M059J (cell line): ENCODE measurements around the gene HLA-DOB. TPM values are rescaled to one million over a fixed set of nuclear protein-coding genes. Genes with fewer than 3 reads are reported as not detected.

Experiments
- DNase-seq: peaks from one replicate; pipeline ENCODE4 v3.0.0-alpha.2; 2012; ENCODE audit warnings: low read depth
- total RNA-seq: library from RNA; depleted of rRNA; stranded (reverse); fragments of >200 nt; shearing (Covaris generic); gene quantifications from 2 replicates; pipeline ENCODE4 v1.2.3, GENCODE V29; 2014

HLA-DOB gene
- total RNA-seq, 1 experiment from 2014 or later = 6.3 TPM

- DNase-seq = peak; percentile 99
Measured at GRCh38 chr6:32843979-32844838, 27.4 kb upstream of the HLA-DOB start, which contains the start of gene PSMB8. Gene PSMB8, minus strand, starts transcription at chr6:32844047. Its CDS starts 51 bp downstream, at chr6:32843996.

GRCh38 chr6:32843331-32843978 is 26.7 kb upstream of the HLA-DOB start:
- peak; percentile 36 for DNase-seq

GRCh38 chr6:32842690-32843089 is 25.9 kb upstream of the HLA-DOB start:
- DNase-seq = no peak

GRCh38 chr6:32842021-32842650 is 25.3 kb upstream of the HLA-DOB start:
- DNase-seq = no peak

- DNase-seq = no peak
Measured at GRCh38 chr6:32840604-32841246, 23.9 kb upstream of the HLA-DOB start.

- no peak for DNase-seq
Measured at GRCh38 chr6:32839356-32839755, 22.6 kb upstream of the HLA-DOB start.

- peak; percentile 95 for DNase-seq
Measured at GRCh38 chr6:32838114-32838958, 21.5 kb upstream of the HLA-DOB start, which contains the start of gene TAP2. Gene TAP2, minus strand, starts transcription at chr6:32838739. Its CDS starts 506 bp downstream, at chr6:32838233.

- peak; percentile 75 for DNase-seq
Measured at GRCh38 chr6:32837651-32838113, 20.9 kb upstream of the HLA-DOB start.

- DNase-seq = no peak
Measured at GRCh38 chr6:32836873-32837272, 20.1 kb upstream of the HLA-DOB start.

GRCh38 chr6:32835167-32835893 is 18.5 kb upstream of the HLA-DOB start:
- DNase-seq = no peak

GRCh38 chr6:32833664-32834063 is 16.9 kb upstream of the HLA-DOB start:
- DNase-seq = no peak

- DNase-seq = no peak
Measured at GRCh38 chr6:32832535-32832934, 15.7 kb upstream of the HLA-DOB start.

- no peak for DNase-seq
Measured at GRCh38 chr6:32830936-32831335, 14.1 kb upstream of the HLA-DOB start.

GRCh38 chr6:32830017-32830416 is 13.2 kb upstream of the HLA-DOB start:
- DNase-seq = no peak

- no peak for DNase-seq
Measured at GRCh38 chr6:32829495-32829894, 12.7 kb upstream of the HLA-DOB start.

- no peak for DNase-seq
Measured at GRCh38 chr6:32827025-32827424, 10.2 kb upstream of the HLA-DOB start.

GRCh38 chr6:32825966-32826365 is 9.2 kb upstream of the HLA-DOB start:
- peak; percentile 50 for DNase-seq

- DNase-seq = peak; percentile 98
Measured at GRCh38 chr6:32819729-32820128, 2.9 kb upstream of the HLA-DOB start.

GRCh38 chr6:32818867-32819266 is 2.1 kb upstream of the HLA-DOB start:
- no peak for DNase-seq

- DNase-seq = no peak
Measured at GRCh38 chr6:32815996-32816395, 806 bp downstream of the HLA-DOB start.
